ENCODE measurements around the gene ATG14.

DNA sequence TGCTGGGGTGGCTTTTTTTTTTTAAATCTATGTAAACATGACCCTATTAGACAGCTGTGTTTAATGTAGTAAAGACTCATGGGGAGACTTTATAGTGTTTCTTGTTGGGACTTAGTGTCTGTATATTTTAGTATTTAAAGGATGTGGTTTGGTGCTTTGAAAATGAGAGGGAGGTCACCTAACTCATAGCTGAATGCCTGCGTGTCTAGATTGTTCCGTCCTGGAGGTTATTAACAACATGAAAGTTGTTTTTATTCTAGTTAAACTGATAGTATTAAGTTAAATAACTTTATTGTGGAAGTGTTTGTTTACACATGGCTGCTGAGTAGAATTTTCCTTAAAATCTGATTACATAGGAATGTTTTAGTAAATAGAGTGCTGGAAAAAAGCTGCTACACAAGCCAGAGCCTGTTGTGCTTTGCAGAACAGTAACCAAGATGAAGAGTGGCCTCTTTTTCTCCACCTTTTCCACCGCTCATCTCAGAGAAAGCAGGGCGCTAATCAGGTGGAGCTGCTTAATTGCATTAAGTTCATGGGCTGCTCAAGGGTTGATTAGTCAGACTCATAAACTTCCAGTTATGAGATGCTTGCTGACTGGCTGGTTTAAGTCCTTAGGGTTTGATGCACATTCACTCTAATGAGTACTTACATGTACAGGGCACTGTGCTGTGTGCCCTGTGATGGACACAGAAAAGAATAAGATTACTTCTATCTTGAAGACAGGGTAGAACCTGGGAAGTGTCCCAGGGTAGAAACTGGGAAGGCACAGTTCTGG is 77.7 kb downstream of the ATG14 start:
- TF ChIP-seq SATB2 (CRISPR knock-in tag; IDR thresholded peaks at IDR 0.05), result no peak
- TF ChIP-seq TRAFD1 (CRISPR knock-in tag; IDR thresholded peaks at IDR 0.05; ENCODE audit: borderline replicate concordance), result no peak

Measured in HepG2 (cell line).